Activated naive CD4-positive, alpha-beta T cell treated with anti-CD3 and anti-CD28 coated beads, Interleukin-2, amount 50 U/mL, for 24 hours (primary cell): Measurements from ENCODE around the gene GFRAL.
A peak's percentile ranks its signal among the peaks of the same experiment; 100 is the strongest.
"Not testable (repeated sequence)": the region's sequence is repeated elsewhere in the genome, so short reads cannot be mapped to it uniquely, and the experiment has no call there.

Experiments
- H3K27ac Mint-ChIP-seq: one replicate; pipeline ENCODE4 v1.8.0; 2021; ENCODE audit warnings: mild to moderate bottlenecking, mixed read lengths
- H3K27me3 Mint-ChIP-seq: one replicate; pipeline ENCODE4 v1.8.0; 2021; ENCODE audit warnings: mixed read lengths
- H3K36me3 Mint-ChIP-seq: one replicate; pipeline ENCODE4 v1.8.0; 2021; ENCODE audit warnings: mixed read lengths
- H3K4me1 Mint-ChIP-seq: one replicate; pipeline ENCODE4 v1.8.0; 2021; ENCODE audit warnings: mixed read lengths
- H3K4me3 Mint-ChIP-seq: one replicate; pipeline ENCODE4 v1.8.0; 2021; ENCODE audit warnings: mild to moderate bottlenecking, mixed read lengths
- H3K9me3 Mint-ChIP-seq: one replicate; pipeline ENCODE4 v1.8.0; 2021; ENCODE audit warnings: mixed read lengths

The GFRAL gene

GRCh38 chr6:55327169-55327568, at the start of gene GFRAL:
Gene GFRAL (plus strand): TSS chr6:55327469. CDS start chr6:55327555, 86 bp downstream.
- H3K36me3 Mint-ChIP-seq = no peaks in the 10 kb centered on the region
- H3K27me3 Mint-ChIP-seq = no peaks in the 10 kb centered on the region
- no peak within 1 kb of the TSS for H3K4me3 Mint-ChIP-seq
- H3K27ac Mint-ChIP-seq = no peak within 1 kb of the TSS
- H3K4me1 Mint-ChIP-seq = no peaks in the 10 kb centered on the region
- peaks cover 8% of the 10 kb centered on the region for H3K9me3 Mint-ChIP-seq

GRCh38 chr6:55277646-55278045, 49.6 kb upstream of the GFRAL start:
- Mint-ChIP-seq H3K4me3 (no peak overlapping the region), H3K27me3 (no peaks in the 10 kb centered on the region), H3K9me3 (no peaks in the 10 kb centered on the region), H3K36me3 (no peaks in the 10 kb centered on the region), H3K4me1 (no peaks in the 10 kb centered on the region), H3K27ac (no peak overlapping the region)

- Mint-ChIP-seq H3K4me3 (no peak overlapping the region), H3K27ac (no peak overlapping the region), H3K27me3 (no peaks in the 10 kb centered on the region), H3K9me3 (no peaks in the 10 kb centered on the region), H3K4me1 (no peaks in the 10 kb centered on the region), H3K36me3 (no peaks in the 10 kb centered on the region)
Measured at GRCh38 chr6:55281215-55281614, 46.1 kb upstream of the GFRAL start.

GRCh38 chr6:55282115-55282514, 45.2 kb upstream of the GFRAL start:
- no peaks in the 10 kb centered on the region for H3K36me3 Mint-ChIP-seq

GRCh38 chr6:55286824-55287223, 40.4 kb upstream of the GFRAL start:
- Mint-ChIP-seq H3K27me3 (no peaks in the 10 kb centered on the region), H3K27ac (no peak overlapping the region), H3K4me1 (no peaks in the 10 kb centered on the region), H3K4me3 (no peak overlapping the region), H3K36me3 (no peaks in the 10 kb centered on the region), H3K9me3 (peaks cover 6% of the 10 kb centered on the region)

More at GRCh38 chr6:55282115-55282514, 45.2 kb upstream of the GFRAL start:
- no peak overlapping the region for H3K4me3 Mint-ChIP-seq
- no peaks in the 10 kb centered on the region for H3K27me3 Mint-ChIP-seq
- no peaks in the 10 kb centered on the region for H3K4me1 Mint-ChIP-seq
- no peak overlapping the region for H3K27ac Mint-ChIP-seq
- H3K9me3 Mint-ChIP-seq = no peaks in the 10 kb centered on the region

GRCh38 chr6:55290736-55291135, 36.5 kb upstream of the GFRAL start:
- Mint-ChIP-seq H3K27me3 (no peaks in the 10 kb centered on the region), H3K36me3 (no peaks in the 10 kb centered on the region), H3K4me1 (no peaks in the 10 kb centered on the region), H3K4me3 (no peak overlapping the region), H3K27ac (no peak overlapping the region), H3K9me3 (peaks cover 6% of the 10 kb centered on the region)

GRCh38 chr6:55293116-55293515, 34.2 kb upstream of the GFRAL start:
- peaks cover 6% of the 10 kb centered on the region for H3K9me3 Mint-ChIP-seq
- H3K4me3 Mint-ChIP-seq = no peak overlapping the region
- no peak overlapping the region for H3K27ac Mint-ChIP-seq
- no peaks in the 10 kb centered on the region for H3K36me3 Mint-ChIP-seq
- no peaks in the 10 kb centered on the region for H3K27me3 Mint-ChIP-seq
- no peaks in the 10 kb centered on the region for H3K4me1 Mint-ChIP-seq

- not testable (repeated sequence) for H3K27ac Mint-ChIP-seq, H3K36me3 Mint-ChIP-seq, H3K27me3 Mint-ChIP-seq, H3K4me1 Mint-ChIP-seq, H3K9me3 Mint-ChIP-seq, H3K4me3 Mint-ChIP-seq
Measured at GRCh38 chr6:55297214-55297613, 30.1 kb upstream of the GFRAL start.

GRCh38 chr6:55299286-55299985, 27.8 kb upstream of the GFRAL start:
- Mint-ChIP-seq H3K4me3 (no peak overlapping the region), H3K27ac (no peak overlapping the region), H3K27me3 (no peaks in the 10 kb centered on the region)

GRCh38 chr6:55304747-55305146, 22.5 kb upstream of the GFRAL start:
- Mint-ChIP-seq H3K36me3 (no peaks in the 10 kb centered on the region), H3K27me3 (no peaks in the 10 kb centered on the region), H3K9me3 (peaks cover 10% of the 10 kb centered on the region), H3K4me1 (no peaks in the 10 kb centered on the region), H3K4me3 (no peak overlapping the region), H3K27ac (peak overlapping the region; percentile 4)

More at GRCh38 chr6:55299286-55299985, 27.8 kb upstream of the GFRAL start:
- Mint-ChIP-seq H3K9me3 (peaks cover 6% of the 10 kb centered on the region), H3K4me1 (no peaks in the 10 kb centered on the region), H3K36me3 (no peaks in the 10 kb centered on the region)

GRCh38 chr6:55319961-55320695, 7.1 kb upstream of the GFRAL start:
- peaks cover 27% of the 10 kb centered on the region for H3K9me3 Mint-ChIP-seq
- no peak overlapping the region for H3K4me3 Mint-ChIP-seq
- H3K4me1 Mint-ChIP-seq = no peaks in the 10 kb centered on the region
- no peaks in the 10 kb centered on the region for H3K36me3 Mint-ChIP-seq
- no peaks in the 10 kb centered on the region for H3K27me3 Mint-ChIP-seq
- no peak overlapping the region for H3K27ac Mint-ChIP-seq

GRCh38 chr6:55320696-55321086, 6.6 kb upstream of the GFRAL start:
- Mint-ChIP-seq H3K27ac (no peak overlapping the region), H3K4me3 (no peak overlapping the region), H3K27me3 (no peaks in the 10 kb centered on the region), H3K4me1 (no peaks in the 10 kb centered on the region), H3K9me3 (peaks cover 27% of the 10 kb centered on the region), H3K36me3 (no peaks in the 10 kb centered on the region)

- Mint-ChIP-seq H3K9me3 (peaks cover 4% of the 10 kb centered on the region), H3K4me3 (no peak overlapping the region), H3K4me1 (no peaks in the 10 kb centered on the region), H3K27me3 (no peaks in the 10 kb centered on the region), H3K36me3 (no peaks in the 10 kb centered on the region), H3K27ac (no peak overlapping the region)
Measured at GRCh38 chr6:55377150-55377549, 49.9 kb downstream of the GFRAL start.

GRCh38 chr6:55379471-55379870, 52.2 kb downstream of the GFRAL start:
- H3K4me1 Mint-ChIP-seq = no peaks in the 10 kb centered on the region
- H3K9me3 Mint-ChIP-seq = no peaks in the 10 kb centered on the region
- H3K36me3 Mint-ChIP-seq = no peaks in the 10 kb centered on the region
- no peak overlapping the region for H3K4me3 Mint-ChIP-seq
- no peak overlapping the region for H3K27ac Mint-ChIP-seq
- H3K27me3 Mint-ChIP-seq = no peaks in the 10 kb centered on the region

- H3K4me3 Mint-ChIP-seq = no peak overlapping the region
- H3K27ac Mint-ChIP-seq = no peak overlapping the region
- H3K9me3 Mint-ChIP-seq = no peaks in the 10 kb centered on the region
- H3K36me3 Mint-ChIP-seq = no peaks in the 10 kb centered on the region
- H3K27me3 Mint-ChIP-seq = no peaks in the 10 kb centered on the region
- no peaks in the 10 kb centered on the region for H3K4me1 Mint-ChIP-seq
Measured at GRCh38 chr6:55379895-55380294, 52.6 kb downstream of the GFRAL start.

- Mint-ChIP-seq H3K27me3 (no peaks in the 10 kb centered on the region), H3K4me1 (no peaks in the 10 kb centered on the region), H3K9me3 (no peaks in the 10 kb centered on the region), H3K36me3 (no peaks in the 10 kb centered on the region), H3K27ac (no peak overlapping the region), H3K4me3 (no peak overlapping the region)
Measured at GRCh38 chr6:55388211-55388610, 60.9 kb downstream of the GFRAL start.
